HG03378 (cell line): Measurements from ENCODE around the gene BCORL1.

Experiments used
- ATAC-seq: cut with Tn5 transposase; IDR thresholded peaks from one replicate; pipeline ENCODE4 v1.9.1; 2021; ENCODE audit warnings: mild to moderate bottlenecking, moderate library complexity; ENCODE audit not compliant: unreplicated experiment

The BCORL1 gene

DNA sequence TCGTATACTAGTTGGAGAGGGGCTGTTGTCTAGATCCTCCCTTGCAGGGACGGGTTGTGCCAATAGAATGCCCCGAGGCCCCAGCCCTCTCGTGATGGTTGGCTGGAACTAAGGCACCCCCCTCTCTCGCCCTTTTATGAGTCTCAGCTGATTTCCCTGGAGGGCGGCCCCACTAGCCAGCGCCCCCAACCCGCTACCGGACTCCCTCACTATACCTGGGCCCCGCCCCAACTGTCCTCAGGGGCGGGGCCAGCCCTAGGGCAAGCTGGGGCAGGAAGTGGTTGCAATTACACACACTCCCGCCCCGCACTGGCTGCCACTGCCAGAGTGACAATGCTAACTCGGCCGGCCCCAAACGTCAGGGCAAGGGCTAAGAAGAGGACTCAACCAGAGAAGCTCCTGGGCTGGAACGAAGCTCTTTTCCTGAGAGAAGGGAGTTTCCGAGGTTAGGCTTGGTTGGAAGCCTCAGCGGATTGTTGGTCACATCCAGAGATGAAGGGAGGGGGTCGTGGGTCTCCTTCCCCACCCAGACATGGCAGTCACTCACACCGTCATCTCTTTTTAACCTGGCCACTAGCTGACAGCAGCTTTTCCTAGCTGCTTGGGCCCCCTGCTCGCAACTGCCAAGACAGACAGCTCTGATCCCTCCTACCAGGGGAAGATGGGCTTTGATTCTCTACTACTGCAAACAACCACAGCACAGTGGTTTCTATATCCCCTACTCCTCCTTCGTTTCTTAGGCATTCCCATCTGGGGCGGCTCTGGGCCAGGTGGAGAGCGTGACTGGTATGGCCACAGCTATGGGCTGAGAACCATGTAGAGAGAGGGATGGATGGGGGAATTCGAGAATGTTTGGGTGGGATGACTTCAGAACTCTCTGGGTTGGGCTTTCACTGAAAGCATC, 21.0 kb upstream of the BCORL1 start:
- ATAC-seq: peak; percentile 79

DNA sequence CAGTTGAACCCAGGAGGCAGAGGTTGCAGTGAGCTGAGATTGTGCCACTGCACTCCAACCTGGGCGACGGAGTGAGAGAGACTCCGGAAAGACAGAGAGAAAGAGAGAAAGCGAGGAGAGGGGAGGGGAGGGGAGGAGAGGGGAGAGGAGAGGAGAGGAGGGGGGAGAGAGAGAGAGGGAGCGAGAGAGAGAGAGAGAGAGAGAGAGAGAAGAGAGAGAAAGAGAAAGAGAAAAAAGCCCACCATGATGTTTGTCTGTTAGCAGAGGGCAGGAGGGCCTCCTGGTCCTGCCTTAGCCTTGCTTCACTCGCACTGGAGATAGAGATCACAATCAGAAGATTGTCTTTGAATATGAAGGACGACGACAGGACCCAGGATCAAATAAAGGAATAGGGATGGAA, 18.7 kb upstream of the BCORL1 start:
- ATAC-seq: no peak

DNA sequence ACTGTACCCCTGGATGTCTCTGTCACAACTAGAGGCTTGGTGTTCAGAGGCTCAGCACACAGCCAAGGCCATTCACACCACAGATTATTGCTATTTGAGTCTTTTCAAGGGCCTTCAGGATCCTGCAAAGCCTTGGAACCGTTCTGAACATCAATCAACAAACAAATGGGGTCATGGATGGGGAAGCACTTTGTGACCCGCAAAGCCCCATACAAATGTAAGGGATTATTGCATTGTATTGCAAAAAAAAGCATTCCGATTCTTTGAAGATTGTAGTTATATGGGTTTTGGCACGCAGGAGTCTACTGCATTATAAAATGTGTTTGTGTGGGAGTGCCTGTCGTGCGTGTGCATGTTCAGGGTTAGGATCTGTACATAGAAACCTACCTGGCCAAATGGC, 17.3 kb upstream of the BCORL1 start:
- ATAC-seq: no peak

- ATAC-seq: no peak
Observed at GRCh38 chrX:129968968-129969367, 13.5 kb upstream of the BCORL1 start.

DNA sequence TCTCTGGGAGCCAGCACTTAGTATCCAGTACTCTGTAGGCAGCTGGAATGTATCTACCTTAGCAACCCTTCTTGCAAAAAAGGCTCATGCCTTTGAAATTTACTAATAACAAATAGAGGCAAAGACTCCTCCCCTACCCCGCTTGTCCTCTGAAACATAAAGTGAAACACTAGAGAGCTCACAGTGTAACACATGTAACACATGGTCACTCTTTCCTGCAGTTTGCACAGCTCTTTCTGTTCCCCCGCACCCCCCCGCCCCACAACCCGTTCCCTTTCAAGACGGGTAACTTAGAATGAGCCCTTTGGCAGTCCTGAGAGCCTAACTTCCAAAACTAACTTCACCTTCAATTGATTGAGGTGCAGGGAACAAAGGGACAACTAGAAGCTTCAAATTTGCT, 6.0 kb upstream of the BCORL1 start:
- ATAC-seq: no peak

DNA sequence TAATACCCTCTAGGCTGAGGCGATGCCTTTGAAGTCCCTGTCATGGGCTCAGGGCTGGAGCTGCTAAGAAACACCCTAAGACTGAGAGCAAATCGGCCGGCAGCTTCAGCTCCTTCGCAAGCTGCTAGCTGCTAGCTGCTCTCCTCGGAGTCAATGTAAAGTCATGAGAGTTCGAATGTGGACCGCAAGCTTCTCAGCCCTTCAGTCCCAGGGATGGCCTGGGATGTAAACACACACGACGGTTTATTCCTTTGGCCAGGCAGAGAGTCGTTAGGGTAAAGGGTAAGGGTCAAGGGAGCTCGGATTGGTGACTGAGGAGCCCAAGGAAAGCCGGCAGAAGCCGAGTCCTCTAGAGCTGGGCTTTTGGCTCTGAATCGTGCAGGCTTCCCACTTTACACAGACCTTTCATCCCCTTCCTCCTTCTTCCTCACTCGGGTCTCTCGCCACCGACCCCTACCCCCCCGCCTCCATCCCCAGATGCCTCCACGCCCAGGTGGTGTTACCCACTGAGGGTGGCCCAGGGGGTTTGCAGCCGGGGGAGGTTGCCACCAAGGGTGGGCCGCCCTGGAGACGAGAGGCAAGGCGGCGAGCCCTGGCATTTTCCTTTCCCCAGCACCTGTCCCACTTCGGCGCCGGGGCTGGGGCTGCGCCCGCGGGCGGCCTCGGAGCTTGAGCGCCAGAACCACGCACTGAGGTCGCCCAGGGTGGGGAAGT, 3.1 kb upstream of the BCORL1 start:
- no peak for ATAC-seq

- no peak for ATAC-seq
Observed at GRCh38 chrX:129980001-129980401, 2.4 kb upstream of the BCORL1 start.

DNA sequence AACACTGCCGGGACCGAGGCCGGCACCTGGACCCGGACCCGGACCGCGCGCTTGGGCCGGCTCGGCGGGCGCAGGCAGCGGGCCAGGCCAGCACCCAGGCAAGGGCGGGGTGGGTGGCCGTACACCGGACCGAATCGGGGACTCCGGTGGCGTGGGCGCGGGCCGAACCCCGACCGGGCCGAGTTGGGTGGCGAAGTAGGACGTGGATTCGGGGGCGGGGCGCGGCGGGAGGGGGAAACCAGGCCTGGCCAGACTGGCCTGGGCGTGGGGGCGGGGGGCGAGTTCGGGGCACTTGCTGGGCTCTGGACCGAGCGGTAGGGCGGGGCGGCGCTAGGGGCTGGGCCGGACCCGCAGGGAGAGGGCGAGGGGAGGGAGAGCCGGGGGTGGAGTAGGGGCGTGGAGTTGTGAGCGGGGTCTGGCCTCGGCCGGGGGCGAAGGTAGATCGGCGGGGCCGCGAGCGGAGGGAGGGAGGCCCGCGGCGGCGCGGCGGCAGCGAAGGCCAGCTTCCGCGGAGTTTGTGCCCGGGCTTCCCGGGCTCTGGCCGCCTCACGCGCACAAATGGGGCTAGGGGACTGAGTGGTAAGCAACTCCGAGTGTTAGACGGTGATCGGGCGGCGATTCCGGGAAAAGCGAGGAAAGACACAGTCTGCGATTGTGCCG, 1.8 kb upstream of the BCORL1 start:
- no peak for ATAC-seq

DNA sequence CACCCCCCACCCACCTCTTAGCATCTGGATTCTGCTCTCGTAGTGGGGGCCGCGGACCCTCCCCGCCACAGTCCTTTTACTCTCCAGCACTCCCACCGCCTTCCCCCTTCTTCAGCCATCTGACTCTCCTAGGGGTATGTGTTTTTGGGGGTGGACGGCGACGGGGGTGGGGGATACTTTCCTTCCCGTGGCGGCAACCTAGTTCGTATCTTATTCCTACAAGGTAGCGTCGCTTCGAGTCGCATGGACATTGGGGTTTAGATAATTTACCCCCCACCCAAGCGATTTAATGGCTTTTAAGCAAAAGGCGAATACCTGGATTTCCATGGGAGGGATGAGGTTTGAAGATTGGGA, 1.3 kb upstream of the BCORL1 start:
- ATAC-seq: no peak

DNA sequence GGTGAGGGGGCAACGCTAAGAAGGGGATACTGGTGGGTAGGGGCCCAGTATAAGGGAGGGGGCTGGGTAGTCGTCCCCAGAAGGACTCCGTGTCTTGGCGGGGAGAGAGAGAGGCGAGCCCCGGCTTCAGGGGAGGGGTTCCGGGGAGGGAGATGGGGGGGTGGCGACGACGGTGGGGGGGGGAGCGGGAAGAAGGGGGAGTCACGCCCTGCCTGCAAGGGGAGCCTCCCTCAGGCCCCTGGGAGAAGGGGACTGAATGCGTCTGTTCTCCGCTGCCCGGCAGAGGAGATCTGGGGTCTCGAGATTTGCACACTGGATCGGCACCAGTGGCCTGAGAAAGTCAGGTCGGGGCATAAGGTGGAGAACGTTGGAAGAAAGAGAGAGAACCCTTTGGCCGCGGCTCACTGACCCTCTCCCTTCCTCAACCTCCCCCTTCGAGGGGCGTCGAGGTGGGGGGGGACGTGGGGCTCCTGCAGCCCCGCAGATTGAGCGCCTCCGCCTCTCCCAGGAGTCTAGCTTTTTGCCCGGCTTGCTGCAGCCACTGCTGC, 609 bp upstream of the BCORL1 start:
- ATAC-seq: no peak

- ATAC-seq: no peak
Observed at GRCh38 chrX:129983575-129984110, 1.2 kb downstream of the BCORL1 start.

DNA sequence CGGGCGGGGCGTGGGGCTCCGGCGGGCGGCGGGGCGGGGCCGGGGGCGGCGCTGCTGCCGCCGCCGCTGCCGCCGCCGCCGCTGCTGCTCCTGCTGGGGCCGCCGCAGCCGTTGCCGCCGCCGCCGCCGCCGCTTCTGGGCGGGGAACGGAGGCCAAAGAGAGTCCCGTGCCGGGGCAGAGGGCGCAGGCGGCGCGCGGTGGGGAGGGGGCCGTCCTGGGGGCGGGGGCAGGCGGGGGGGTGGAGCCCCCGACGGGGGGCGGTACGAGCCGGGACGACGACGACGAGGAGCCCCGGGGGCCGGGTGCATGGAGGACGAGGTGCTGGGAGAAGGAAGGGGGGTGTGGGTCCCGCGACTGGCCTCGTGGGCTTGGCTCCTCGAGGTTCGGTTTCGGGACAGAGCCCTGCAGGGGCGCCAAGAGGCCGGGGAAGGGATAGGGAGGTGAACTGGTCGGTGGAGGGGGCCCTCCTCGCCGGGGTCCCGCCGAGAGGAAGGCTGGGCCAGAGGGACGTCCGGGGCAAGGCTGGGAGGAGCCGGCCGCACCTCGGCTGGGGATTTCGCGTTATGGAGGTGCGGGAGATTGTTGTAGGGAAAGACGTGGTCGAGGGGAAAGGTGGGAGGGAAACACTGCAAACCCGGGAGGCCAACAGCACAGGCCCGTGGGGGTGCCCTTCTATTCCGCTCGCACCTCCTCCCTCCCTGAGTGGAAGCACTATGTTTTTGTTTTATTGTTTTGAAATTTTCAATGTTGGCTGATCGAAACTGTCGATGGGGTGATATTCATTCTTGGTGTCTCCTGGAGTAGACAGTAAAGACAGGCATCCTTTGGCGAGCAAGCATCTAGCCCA, 1.9 kb downstream of the BCORL1 start:
- ATAC-seq: no peak

DNA sequence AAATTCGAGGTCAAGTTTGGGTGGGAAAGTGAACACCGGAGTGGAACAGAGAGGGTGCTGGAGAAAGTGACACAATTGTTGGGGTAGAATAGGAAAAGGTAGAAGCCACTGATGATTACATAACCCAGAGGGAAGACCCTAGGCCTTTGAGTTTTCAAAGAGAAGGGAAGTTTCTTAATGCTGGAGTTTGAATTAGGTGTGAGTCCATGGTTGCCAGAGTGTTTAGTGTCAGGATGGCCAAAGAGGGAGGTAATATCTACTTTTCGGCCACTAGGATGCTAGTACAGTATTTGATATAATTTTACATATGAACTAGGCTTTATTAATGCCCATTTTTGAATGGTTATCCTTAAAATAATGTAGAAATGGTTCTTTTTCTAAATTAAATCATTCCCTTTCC, 5.4 kb downstream of the BCORL1 start:
- no peak for ATAC-seq

DNA sequence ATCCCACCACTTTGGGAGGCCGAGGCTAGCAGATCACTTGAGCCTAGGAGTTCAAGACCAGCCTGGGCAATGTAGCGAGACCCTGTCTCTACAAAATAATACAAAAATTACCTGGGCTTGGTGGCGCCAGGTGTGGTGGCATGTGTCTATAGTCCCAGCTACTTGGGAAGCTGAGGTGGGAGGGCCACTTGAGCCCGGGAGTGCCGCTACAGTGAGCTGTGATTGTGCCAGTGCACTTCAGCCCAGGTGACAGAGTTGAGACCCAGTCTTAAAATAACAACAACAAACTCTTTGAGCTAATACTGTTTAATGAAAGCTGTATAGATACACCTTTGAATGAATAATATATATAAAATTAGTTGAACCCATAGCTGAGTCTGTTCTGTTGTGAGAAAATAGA, 9.7 kb downstream of the BCORL1 start:
- no peak for ATAC-seq

DNA sequence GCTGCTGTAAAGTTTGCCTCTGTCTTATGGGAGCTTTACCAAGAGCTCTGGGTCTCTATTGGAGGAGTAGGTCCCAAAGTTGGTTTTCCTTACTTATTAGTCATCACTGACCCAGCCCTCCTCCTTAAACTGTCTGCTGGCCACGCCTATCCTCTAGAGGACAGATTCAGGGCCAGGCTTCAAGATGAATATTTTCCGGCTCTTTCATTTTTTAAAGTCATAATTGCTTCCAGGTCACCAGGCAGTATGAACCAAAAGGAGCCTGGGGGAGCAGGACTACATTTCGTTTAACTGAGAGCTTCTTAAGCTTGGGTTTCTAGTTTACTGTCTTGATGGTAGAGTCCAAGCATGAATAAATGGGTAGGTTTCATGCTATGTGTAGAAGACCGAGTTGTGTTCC, 13.7 kb downstream of the BCORL1 start:
- no peak for ATAC-seq

DNA sequence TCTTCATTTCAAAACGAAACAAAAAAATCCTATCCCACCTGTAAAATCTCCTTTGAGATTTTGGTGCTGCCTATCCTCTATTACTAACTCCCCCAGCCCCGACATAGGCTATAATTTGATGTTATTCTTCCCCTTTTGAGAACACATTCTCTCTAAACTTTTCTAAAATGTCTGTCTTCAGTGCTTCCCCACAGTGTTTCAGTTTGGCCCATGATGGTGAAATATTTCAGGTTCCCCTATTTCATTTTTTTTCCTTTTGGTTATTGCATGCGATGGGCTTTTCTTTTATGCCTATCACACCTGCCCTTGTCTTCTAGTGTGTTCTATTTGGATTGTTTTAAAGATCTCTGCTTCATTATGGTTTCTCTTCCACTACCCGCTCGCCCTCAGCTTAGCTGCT, 14.7 kb downstream of the BCORL1 start:
- ATAC-seq: no peak

DNA sequence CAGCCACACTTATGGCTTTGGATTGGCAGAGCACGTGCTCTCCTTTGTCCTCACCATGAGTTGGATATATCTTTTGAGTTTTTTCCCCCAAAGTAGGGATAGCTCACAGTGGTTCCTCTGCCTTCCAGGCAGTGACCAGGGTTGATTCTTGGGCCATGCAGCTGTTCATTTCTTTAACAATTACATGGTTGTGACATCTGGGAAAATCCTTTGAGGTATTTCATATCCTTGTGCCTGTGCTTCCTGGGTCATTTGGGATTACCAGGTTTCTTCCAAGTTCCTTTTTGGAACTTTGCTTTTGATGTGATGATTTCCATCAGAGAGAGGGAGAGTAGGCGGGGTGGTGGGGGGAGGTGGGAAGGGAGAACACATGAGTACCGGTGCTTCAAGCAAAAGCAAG, 15.6 kb downstream of the BCORL1 start:
- no peak for ATAC-seq

- ATAC-seq: no peak
Observed at GRCh38 chrX:130001893-130002292, 19.5 kb downstream of the BCORL1 start.

DNA sequence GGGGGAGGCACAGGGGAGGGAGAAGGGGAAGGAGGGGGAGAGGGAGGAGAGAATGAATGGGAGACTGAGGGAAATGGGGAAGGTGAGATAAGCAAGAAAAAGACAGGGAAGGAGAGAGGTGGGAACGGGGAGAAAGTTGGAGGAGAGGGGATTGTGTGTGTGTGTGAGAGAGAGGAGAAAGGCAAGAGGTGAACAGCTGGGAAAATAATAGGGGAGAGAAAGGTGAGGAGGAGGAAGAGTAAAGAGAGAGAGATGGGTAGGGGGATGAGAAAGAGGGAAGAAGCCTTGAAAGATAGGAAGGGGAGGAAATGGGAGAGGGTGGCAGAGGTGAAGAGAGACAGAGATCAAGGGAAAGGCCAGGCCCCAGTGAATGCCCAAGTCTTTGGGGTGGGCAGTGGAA, 20.1 kb downstream of the BCORL1 start:
- no peak for ATAC-seq

DNA sequence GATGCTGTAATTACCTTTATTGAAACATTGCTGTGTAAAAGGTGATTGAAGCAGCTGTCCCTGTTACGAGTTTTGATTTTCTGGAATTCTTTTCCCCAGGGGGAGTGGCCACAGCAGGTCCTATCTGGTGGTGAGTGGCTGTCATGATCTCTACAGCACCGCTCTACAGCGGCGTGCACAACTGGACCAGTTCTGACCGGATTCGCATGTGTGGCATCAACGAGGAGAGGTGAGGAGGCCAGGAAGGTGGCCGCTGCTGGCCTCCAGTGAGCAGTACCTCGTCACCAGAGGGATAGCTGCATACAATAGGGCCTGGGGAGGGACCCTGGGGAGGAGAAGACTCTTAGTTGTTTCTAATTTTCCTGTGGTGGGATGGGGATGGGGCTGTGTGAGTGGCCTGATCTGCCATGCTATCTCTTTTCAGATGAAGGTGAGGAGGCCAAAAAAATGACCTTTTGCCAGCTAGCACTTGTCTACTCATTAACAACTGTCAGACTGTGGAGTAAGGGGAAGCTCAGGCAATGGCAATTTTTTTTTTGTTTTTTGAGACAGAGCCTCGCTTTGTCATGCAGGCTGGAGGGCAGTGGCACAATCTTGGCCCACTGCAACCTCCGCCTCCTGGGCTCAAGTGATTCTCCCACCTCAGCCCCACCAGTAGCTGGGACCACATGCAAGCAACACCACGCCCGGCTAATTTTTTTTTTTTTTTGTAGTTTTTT, 22.8 kb downstream of the BCORL1 start:
- ATAC-seq: no peak
